SU-DHL-6 (cell line): ENCODE measurements around the gene CREBZF.

Experiments used
- CTCF ChIP-seq: fragments of 200-600 bp; sonication (generic); IDR thresholded peaks from one replicate; pipeline ENCODE4 v1.5.1; 2017; ENCODE audit warnings: antibody characterized with exemption, mild to moderate bottlenecking, low read length, moderate library complexity; ENCODE audit not compliant: insufficient read depth, poor library complexity, severe bottlenecking
- EZH2phosphoT487 ChIP-seq: fragments of 200-600 bp; sonication (generic), shearing (Covaris generic); conservative IDR thresholded peaks from 2 replicates; pipeline ENCODE4 v1.6.1; 2018; ENCODE audit warnings: mild to moderate bottlenecking, antibody characterized with exemption, low read length, moderate library complexity, mixed read lengths

GRCh38 chr11:85712953-85713352 is 48.0 kb upstream of the CREBZF start:
- TF ChIP-seq CTCF (no peak), EZH2phosphoT487 (no peak)
